HG03135 (cell line): ENCODE data around the gene SMYD3.

Experiments
- ATAC-seq: cut with Tn5 transposase; IDR thresholded peaks from one replicate; pipeline ENCODE4 v1.9.1; 2021; ENCODE audit warnings: mild to moderate bottlenecking, moderate library complexity; ENCODE audit not compliant: unreplicated experiment

The SMYD3 gene

GRCh38 chr1:246184503-246184902, 322.6 kb downstream of the SMYD3 start:
- no peak for ATAC-seq

GRCh38 chr1:246182149-246182851, 324.8 kb downstream of the SMYD3 start:
- ATAC-seq = no peak

- ATAC-seq = no peak
Observed at GRCh38 chr1:246181241-246181640, 325.8 kb downstream of the SMYD3 start.

- no peak for ATAC-seq
Observed at GRCh38 chr1:246179401-246179800, 327.7 kb downstream of the SMYD3 start.

- no peak for ATAC-seq
Observed at GRCh38 chr1:246178717-246179311, 328.3 kb downstream of the SMYD3 start.

- no peak for ATAC-seq
Observed at GRCh38 chr1:246176126-246177024, 330.7 kb downstream of the SMYD3 start.

GRCh38 chr1:246170574-246171261, 336.4 kb downstream of the SMYD3 start:
- ATAC-seq = no peak

GRCh38 chr1:246169486-246169885, 337.6 kb downstream of the SMYD3 start:
- no peak for ATAC-seq

GRCh38 chr1:246169019-246169418, 338.1 kb downstream of the SMYD3 start:
- ATAC-seq = no peak

GRCh38 chr1:246166841-246167240, 340.2 kb downstream of the SMYD3 start:
- ATAC-seq = no peak

- no peak for ATAC-seq
Observed at GRCh38 chr1:246165826-246166709, 341.0 kb downstream of the SMYD3 start.

- no peak for ATAC-seq
Observed at GRCh38 chr1:246164764-246165163, 342.3 kb downstream of the SMYD3 start.

- ATAC-seq = no peak
Observed at GRCh38 chr1:246162560-246162959, 344.5 kb downstream of the SMYD3 start.

- no peak for ATAC-seq
Observed at GRCh38 chr1:246161626-246162025, 345.5 kb downstream of the SMYD3 start.

GRCh38 chr1:246160905-246161304, 346.2 kb downstream of the SMYD3 start:
- ATAC-seq = no peak

- ATAC-seq = no peak
Observed at GRCh38 chr1:246160374-246160773, 346.7 kb downstream of the SMYD3 start.

- no peak for ATAC-seq
Observed at GRCh38 chr1:246159279-246160227, 347.5 kb downstream of the SMYD3 start.

- ATAC-seq = no peak
Observed at GRCh38 chr1:246158131-246158530, 348.9 kb downstream of the SMYD3 start.

GRCh38 chr1:246157516-246157915, 349.6 kb downstream of the SMYD3 start:
- no peak for ATAC-seq
